GM23338 (cell line): ENCODE measurements around the gene PALMD. TPM values are rescaled to one million over a fixed set of nuclear protein-coding genes. Genes with fewer than 3 reads are reported as not detected.
A peak's percentile ranks its signal among the peaks of the same experiment; 100 is the strongest.

Source experiments
- ATAC-seq: fragments of 200-7000 bp; cut with Tn5 transposase; 3 replicates; pipeline ENCODE4 v1.9.1; 2020
- DNase-seq: peaks from one replicate; pipeline ENCODE4 v3.0.0-alpha.2; 2015; ENCODE audit warnings: low spot score
- H2AFZ ChIP-seq: fragments of 200-600 bp; sonication (generic); 2 replicates; pipeline ENCODE4 v1.8.0; 2016; ENCODE audit warnings: antibody characterized with exemption, mild to moderate bottlenecking, moderate library complexity
- H3F3A ChIP-seq: fragments of 200-600 bp; sonication (generic); replicated peaks from 2 replicates; pipeline ENCODE4 v1.8.0; 2017; ENCODE audit warnings: antibody characterized with exemption, mixed run types, low read depth
- H3K27ac ChIP-seq: fragments of 200-600 bp; sonication (generic); 2 replicates; pipeline ENCODE4 v1.6.1; 2016; ENCODE audit warnings: low read depth
- H3K27me3 ChIP-seq: fragments of 200-600 bp; sonication (generic); 2 replicates; pipeline ENCODE4 v1.8.0; 2016; ENCODE audit warnings: mild to moderate bottlenecking, mixed run types, moderate library complexity; ENCODE audit not compliant: insufficient read depth
- H3K36me3 ChIP-seq: fragments of 200-600 bp; sonication (generic); 2 replicates; pipeline ENCODE4 v1.8.0; 2016; ENCODE audit warnings: mild to moderate bottlenecking; ENCODE audit not compliant: insufficient read depth
- H3K4me1 ChIP-seq: fragments of 200-600 bp; sonication (generic); 2 replicates; pipeline ENCODE4 v1.8.0; 2016; ENCODE audit warnings: mild to moderate bottlenecking, moderate library complexity; ENCODE audit not compliant: insufficient read depth
- H3K4me2 ChIP-seq: fragments of 200-600 bp; sonication (generic); 2 replicates; pipeline ENCODE4 v1.7.1; 2017; ENCODE audit warnings: mixed run types
- H3K4me3 ChIP-seq: fragments of 200-600 bp; sonication (generic); 2 replicates; pipeline ENCODE4 v1.6.1; 2016; ENCODE audit warnings: mixed run types
- H3K79me2 ChIP-seq: fragments of 200-600 bp; sonication (generic); replicated peaks from 2 replicates; pipeline ENCODE4 v1.8.0; 2017; ENCODE audit warnings: mild to moderate bottlenecking; ENCODE audit not compliant: insufficient read depth
- H3K9me2 ChIP-seq: fragments of 200-600 bp; sonication (generic); 2 replicates; pipeline ENCODE4 v1.8.0; 2017; ENCODE audit not compliant: insufficient read depth
- H4K20me1 ChIP-seq: fragments of 200-600 bp; sonication (generic); replicated peaks from 2 replicates; pipeline ENCODE4 v1.8.0; 2017; ENCODE audit warnings: mild to moderate bottlenecking; ENCODE audit not compliant: insufficient read depth
- H3K27ac Mint-ChIP-seq: 2 replicates; pipeline ENCODE4 v1.8.0; 2020; ENCODE audit warnings: inconsistent platforms, mild to moderate bottlenecking, moderate library complexity, mixed read lengths
- H3K27me3 Mint-ChIP-seq: 3 replicates; pipeline ENCODE4 v1.8.0; 2022; ENCODE audit warnings: low read depth, mild to moderate bottlenecking, moderate library complexity, mixed read lengths, inconsistent platforms; ENCODE audit not compliant: insufficient read depth, poor library complexity
- H3K36me3 Mint-ChIP-seq: 3 replicates; pipeline ENCODE4 v1.8.0; 2021; ENCODE audit warnings: low read depth, mild to moderate bottlenecking, inconsistent platforms, moderate library complexity, mixed read lengths
- H3K4me1 Mint-ChIP-seq: 3 replicates; pipeline ENCODE4 v1.8.0; 2020; ENCODE audit warnings: mild to moderate bottlenecking, inconsistent platforms, mixed read lengths
- H3K4me3 Mint-ChIP-seq: 3 replicates; pipeline ENCODE4 v1.8.0; 2021; ENCODE audit warnings: moderate library complexity, mild to moderate bottlenecking, inconsistent platforms, mixed read lengths
- H3K9me3 Mint-ChIP-seq: 3 replicates; pipeline ENCODE4 v1.8.0; 2020; ENCODE audit warnings: moderate library complexity, mild to moderate bottlenecking, inconsistent platforms, mixed read lengths
- CREB1 ChIP-seq: fragments of 250-450 bp; sonication (Bioruptor Pico); IDR thresholded peaks from 2 replicates; pipeline ENCODE4 v1.5.0; 2020; ENCODE audit warnings: low read depth, mild to moderate bottlenecking, moderate library complexity
- CTCF ChIP-seq, 2 experiments: fragments of 200-600 bp in 1 of 2; sonication (generic) in 1 of 2; conservative IDR thresholded peaks; 2 replicates each; pipeline versions ENCODE4 v1.5.1 to v1.6.1; 2016 to 2017; ENCODE audit warnings: antibody characterized with exemption in 2 of 2, low read depth in 2 of 2, mild to moderate bottlenecking in 2 of 2, moderate library complexity in 1 of 2
- ETS1 ChIP-seq: IDR thresholded peaks from 2 replicates; pipeline ENCODE4 v1.6.1; 2016; ENCODE audit warnings: antibody characterized with exemption
- EZH2 ChIP-seq: fragments of 200-600 bp; sonication (generic); IDR thresholded peaks from one replicate; pipeline ENCODE4 v1.8.0; 2017; ENCODE audit warnings: antibody characterized with exemption, mild to moderate bottlenecking, low read depth; ENCODE audit not compliant: unreplicated experiment
- EZH2phosphoT487 ChIP-seq: fragments of 200-600 bp; sonication (generic); IDR thresholded peaks from one replicate; pipeline ENCODE4 v1.8.1; 2018; ENCODE audit warnings: antibody characterized with exemption; ENCODE audit not compliant: unreplicated experiment
- JUNB ChIP-seq: IDR thresholded peaks from one replicate; pipeline ENCODE4 v1.6.1; 2016; ENCODE audit warnings: antibody characterized with exemption; ENCODE audit not compliant: unreplicated experiment
- NANOG ChIP-seq: IDR thresholded peaks from 2 replicates; pipeline ENCODE4 v1.6.1; 2016; ENCODE audit warnings: antibody characterized with exemption, borderline replicate concordance
- POLR2AphosphoS5 ChIP-seq: IDR thresholded peaks from 2 replicates; pipeline ENCODE4 v1.6.1; 2016; ENCODE audit warnings: antibody characterized with exemption, low read depth
- REST ChIP-seq: IDR thresholded peaks from one replicate; pipeline ENCODE4 v1.6.1; 2018; ENCODE audit warnings: antibody characterized with exemption; ENCODE audit not compliant: unreplicated experiment
- STAT1 ChIP-seq: IDR thresholded peaks from one replicate; pipeline ENCODE4 v1.6.1; 2016; ENCODE audit warnings: antibody characterized with exemption; ENCODE audit not compliant: unreplicated experiment
- ZNF331 ChIP-seq: fragments of 250-450 bp; sonication (Bioruptor Pico); IDR thresholded peaks from 2 replicates; pipeline ENCODE4 v1.5.0; 2020; ENCODE audit warnings: low read depth, mild to moderate bottlenecking, moderate library complexity
- polyA plus RNA-seq: library from polyadenylated mRNA; unstranded; fragments of >200 nt; fragmentation: Nextera tagmentation; extraction: Ambion mirVana; gene quantifications from 2 replicates; pipeline ENCODE4 v1.2.1, GENCODE V29; 2016
- total RNA-seq: library from RNA; depleted of rRNA; stranded (reverse); fragments of >200 nt; shearing (Covaris generic); gene quantifications from 2 replicates; pipeline ENCODE4 v1.2.3, GENCODE V29; 2014

The PALMD gene
- total and polyA plus RNA-seq, 2 experiments from 2014 or later: not detected

- no peaks in the 10 kb centered on the region for H3K9me3 Mint-ChIP-seq
- no peak for DNase-seq
Measured at GRCh38 chr1:99696616-99697015, 50.7 kb downstream of the PALMD start.

GRCh38 chr1:99697580-99697979 is 51.7 kb downstream of the PALMD start:
- no peaks in the 10 kb centered on the region for H3F3A ChIP-seq
- H3K79me2 ChIP-seq: no peaks in the 10 kb centered on the region
- H3K9me2 ChIP-seq: 0 out of 2 replicates have a peak, but pooled peaks cover 3% of the 10 kb centered on the region
- Mint-ChIP-seq H3K4me1 (no peaks in the 10 kb centered on the region), H3K27me3 (no peaks in the 10 kb centered on the region), H3K9me3 (no peaks in the 10 kb centered on the region; the same call in 2 of the 3 replicates), H3K36me3 (no peaks in the 10 kb centered on the region), H3K4me3 (no peak overlapping the region), H3K27ac (no peak overlapping the region)
- H4K20me1 ChIP-seq: no peaks in the 10 kb centered on the region
- DNase-seq (no peak), ATAC-seq (no peak)
- no peaks in the 10 kb centered on the region for H3K36me3 ChIP-seq
- no peak overlapping the region for H3K4me2 ChIP-seq
- no peak overlapping the region for H3K4me3 ChIP-seq
- no peaks in the 10 kb centered on the region for H3K4me1 ChIP-seq
- no peaks in the 10 kb centered on the region for H3K27me3 ChIP-seq
- H2AFZ ChIP-seq: no peak overlapping the region
- no peak overlapping the region for H3K27ac ChIP-seq
- TF ChIP-seq REST: no peak
- no peak for TF ChIP-seq NANOG
- TF ChIP-seq CTCF (conservative IDR thresholded peaks at IDR 0.05; ENCODE audit: low read depth in 2 of 2): no peak
- no peak for TF ChIP-seq JUNB
- TF ChIP-seq POLR2AphosphoS5: no peak
- no peak for TF ChIP-seq CREB1
- no peak for TF ChIP-seq ZNF331 (CRISPR knock-in tag)
- no peak for TF ChIP-seq EZH2phosphoT487
- TF ChIP-seq ETS1: no peak
- TF ChIP-seq STAT1: no peak
- no peak for TF ChIP-seq EZH2

More at GRCh38 chr1:99696616-99697015, 50.7 kb downstream of the PALMD start:
- H3K27me3 ChIP-seq: no peaks in the 10 kb centered on the region
- H3F3A ChIP-seq: no peaks in the 10 kb centered on the region
- Mint-ChIP-seq H3K4me1 (no peaks in the 10 kb centered on the region), H3K27me3 (no peaks in the 10 kb centered on the region), H3K4me3 (no peak overlapping the region), H3K27ac (no peak overlapping the region), H3K36me3 (no peaks in the 10 kb centered on the region)
- H3K4me2 ChIP-seq: no peak overlapping the region
- ATAC-seq: no peak
- H3K9me2 ChIP-seq: 0 out of 2 replicates have a peak, but pooled peaks cover 3% of the 10 kb centered on the region
- no peak overlapping the region for H3K27ac ChIP-seq
- no peaks in the 10 kb centered on the region for H4K20me1 ChIP-seq
- H2AFZ ChIP-seq: no peak overlapping the region
- H3K4me3 ChIP-seq: no peak overlapping the region
- H3K36me3 ChIP-seq: no peaks in the 10 kb centered on the region
- H3K79me2 ChIP-seq: no peaks in the 10 kb centered on the region
- H3K4me1 ChIP-seq: no peaks in the 10 kb centered on the region
- no peak for TF ChIP-seq CREB1
- peak; percentile 36 for TF ChIP-seq REST
